H9 (cell line): ENCODE results near the gene PPARD. TPM values are rescaled to one million over a fixed set of nuclear protein-coding genes. Genes with fewer than 3 reads are reported as not detected.

Source experiments
- DNase-seq: peaks from one replicate; pipeline ENCODE4 v3.0.0-alpha.2; 2017
- H2AFZ ChIP-seq: one replicate; pipeline ENCODE4 v1.6.1; 2013; ENCODE audit warnings: mild to moderate bottlenecking, low read length, control low read depth, moderate library complexity
- H2AK5ac ChIP-seq: 2 replicates; pipeline ENCODE4 v1.6.1; 2013; ENCODE audit warnings: low read length, control low read depth, mixed read lengths; ENCODE audit not compliant: insufficient read length
- H2BK120ac ChIP-seq: one replicate; pipeline ENCODE4 v1.6.1; 2013; ENCODE audit warnings: low read depth, mild to moderate bottlenecking, low read length, control low read depth, inconsistent platforms; ENCODE audit not compliant: poor library complexity, severe bottlenecking
- H2BK12ac ChIP-seq: 2 replicates; pipeline ENCODE4 v1.6.1; 2013; ENCODE audit warnings: low read length, control low read depth, mixed read lengths, low read depth; ENCODE audit not compliant: insufficient read length
- H2BK15ac ChIP-seq: 2 replicates; pipeline ENCODE4 v1.6.1; 2013; ENCODE audit warnings: low read depth, low read length, control low read depth
- H2BK20ac ChIP-seq: one replicate; pipeline ENCODE4 v1.6.1; 2013; ENCODE audit warnings: low read depth, mild to moderate bottlenecking, low read length, control low read depth, inconsistent platforms; ENCODE audit not compliant: poor library complexity, severe bottlenecking
- H2BK5ac ChIP-seq: 2 replicates; pipeline ENCODE4 v1.6.1; 2013; ENCODE audit warnings: low read length, control low read depth, mixed read lengths; ENCODE audit not compliant: insufficient read length
- H3K14ac ChIP-seq: 2 replicates; pipeline ENCODE4 v1.6.1; 2013; ENCODE audit warnings: low read length, control low read depth; ENCODE audit not compliant: insufficient read depth
- H3K18ac ChIP-seq: 2 replicates; pipeline ENCODE4 v1.6.1; 2013; ENCODE audit warnings: low read depth, mild to moderate bottlenecking, mixed read lengths, low read length, control low read depth; ENCODE audit not compliant: insufficient read length
- H3K23ac ChIP-seq: 2 replicates; pipeline ENCODE4 v1.6.1; 2013; ENCODE audit warnings: low read length, control low read depth, mixed read lengths, low read depth; ENCODE audit not compliant: insufficient read length
- H3K23me2 ChIP-seq: 2 replicates; pipeline ENCODE4 v1.6.1; 2013; ENCODE audit warnings: low read depth, mild to moderate bottlenecking, mixed read lengths, low read length, control low read depth; ENCODE audit not compliant: insufficient read length, poor library complexity, severe bottlenecking
- H3K27ac ChIP-seq: 2 replicates; pipeline ENCODE4 v1.5.1; 2013; ENCODE audit warnings: low read length, control low read depth, mixed read lengths, low read depth; ENCODE audit not compliant: insufficient read length
- H3K27me3 ChIP-seq: 2 replicates; pipeline ENCODE4 v1.6.1; 2013; ENCODE audit warnings: low read length, control low read depth, inconsistent platforms; ENCODE audit not compliant: insufficient read depth
- H3K4ac ChIP-seq: 2 replicates; pipeline ENCODE4 v1.6.1; 2013; ENCODE audit warnings: low read depth, mild to moderate bottlenecking, control low read depth, inconsistent platforms, low read length, moderate library complexity
- H3K4me1 ChIP-seq: 2 replicates; pipeline ENCODE4 v1.6.1; 2013; ENCODE audit warnings: low read length, control low read depth, inconsistent platforms; ENCODE audit not compliant: insufficient read depth
- H3K4me2 ChIP-seq: 2 replicates; pipeline ENCODE4 v1.6.1; 2013; ENCODE audit warnings: low read length, control low read depth, mixed read lengths; ENCODE audit not compliant: insufficient read length, insufficient read depth
- H3K56ac ChIP-seq: 2 replicates; pipeline ENCODE4 v1.6.1; 2013; ENCODE audit warnings: low read depth, mild to moderate bottlenecking, mixed read lengths, low read length, control low read depth; ENCODE audit not compliant: insufficient read length
- H3K79me1 ChIP-seq: 2 replicates; pipeline ENCODE4 v1.6.1; 2013; ENCODE audit warnings: low read depth, mild to moderate bottlenecking, moderate library complexity, low read length, control low read depth, inconsistent platforms; ENCODE audit not compliant: insufficient read depth, poor library complexity, severe bottlenecking
- H3K79me2 ChIP-seq: 2 replicates; pipeline ENCODE4 v1.6.1; 2013; ENCODE audit warnings: low read length, control low read depth, inconsistent platforms; ENCODE audit not compliant: insufficient read depth
- H3K9ac ChIP-seq: 2 replicates; pipeline ENCODE4 v1.6.1; 2013; ENCODE audit warnings: low read length, control low read depth, mixed read lengths; ENCODE audit not compliant: insufficient read length; ENCODE audit errors: extremely low read depth
- H3K9me3 ChIP-seq: one replicate; pipeline ENCODE4 v1.6.1; 2013; ENCODE audit warnings: low read depth, low read length, inconsistent platforms; ENCODE audit not compliant: control insufficient read depth
- H3T11ph ChIP-seq: one replicate; pipeline ENCODE4 v1.6.1; 2013; ENCODE audit warnings: mild to moderate bottlenecking, low read length, control low read depth, inconsistent platforms
- H4K20me1 ChIP-seq: one replicate; pipeline ENCODE4 v1.6.1; 2013; ENCODE audit not compliant: control insufficient read depth, insufficient read length, insufficient read depth
- H4K5ac ChIP-seq: 2 replicates; pipeline ENCODE4 v1.6.1; 2013; ENCODE audit warnings: low read depth, mild to moderate bottlenecking, mixed read lengths, low read length, control low read depth; ENCODE audit not compliant: insufficient read length
- H4K8ac ChIP-seq: replicated peaks from 2 replicates; pipeline ENCODE4 v1.6.1; 2013; ENCODE audit warnings: low read length, control low read depth, mixed read lengths, low read depth; ENCODE audit not compliant: insufficient read length
- H4K91ac ChIP-seq: 2 replicates; pipeline ENCODE4 v1.6.1; 2013; ENCODE audit warnings: low read depth, mild to moderate bottlenecking, moderate library complexity, mixed read lengths, low read length, control low read depth; ENCODE audit not compliant: insufficient read length
- H3K27ac Mint-ChIP-seq, 3 experiments: 2 replicates in 2 of 3; 3 replicates in 1 of 3; pipeline ENCODE4 v1.8.0; 2020 to 2021; ENCODE audit warnings: mixed read lengths in 3 of 3, mild to moderate bottlenecking in 1 of 3, moderate library complexity in 1 of 3
- H3K27me3 Mint-ChIP-seq: 2 replicates; pipeline ENCODE4 v1.8.0; 2021; ENCODE audit warnings: low read depth, mild to moderate bottlenecking, moderate library complexity, mixed read lengths
- H3K36me3 Mint-ChIP-seq, 3 experiments: 2 replicates in 2 of 3; 3 replicates in 1 of 3; pipeline ENCODE4 v1.8.0; 2020 to 2021; ENCODE audit warnings: low read depth in 3 of 3, mixed read lengths in 3 of 3; ENCODE audit not compliant: insufficient read depth in 1 of 3
- H3K4me1 Mint-ChIP-seq, 2 experiments: 2 replicates each; pipeline ENCODE4 v1.8.0; 2020; ENCODE audit warnings: mixed read lengths in 2 of 2
- H3K4me3 Mint-ChIP-seq, 2 experiments: 2 replicates in 1 of 2; 3 replicates in 1 of 2; pipeline ENCODE4 v1.8.0; 2020 to 2021; ENCODE audit warnings: mild to moderate bottlenecking in 2 of 2, mixed read lengths in 2 of 2, moderate library complexity in 1 of 2
- H3K9me3 Mint-ChIP-seq, 2 experiments: 2 replicates in 1 of 2; 3 replicates in 1 of 2; pipeline ENCODE4 v1.8.0; 2020; ENCODE audit warnings: mild to moderate bottlenecking in 2 of 2, mixed read lengths in 2 of 2, moderate library complexity in 1 of 2
- CTCF ChIP-seq: fragments of 200-600 bp; sonication (generic); conservative IDR thresholded peaks from 3 replicates; pipeline ENCODE4 v1.8.0; 2021; ENCODE audit warnings: antibody characterized with exemption, mild to moderate bottlenecking
- WGBS: extraction: QIAGEN DNeasy Blood & Tissue Kit; methylation state at CpG from one replicate; pipeline ENCODE4 v1.1.7; 2013; ENCODE audit warnings: missing lambda C conversion rate, low lambda C conversion rate, mixed read lengths; ENCODE audit not compliant: insufficient read length; ENCODE audit errors: extremely low coverage; 5-methylcytosine and 5-hydroxymethylcytosine counted together
- total RNA-seq: library from RNA; stranded (reverse); gene quantifications from 2 replicates; pipeline ENCODE4 v1.2.1, GENCODE V29; 2021

PPARD gene
- total RNA-seq, 1 experiment from 2014 or later, result 11.7 TPM

- WGBS, result no CpG with 5 or more reads among the region's 6 CpGs
- TF ChIP-seq CTCF, result no peak
- Mint-ChIP-seq H3K9me3 (no peaks in the 10 kb centered on the region), H3K27me3 (no peaks in the 10 kb centered on the region), H3K27ac (no peak overlapping the region), H3K4me3 (no peak overlapping the region), H3K36me3 (peaks cover 2 to 11% (median 7%) of the 10 kb centered on the region in 3 experiments; a peak in 6 of 7 replicates), H3K4me1 (peaks cover 11 to 13% of the 10 kb centered on the region in 2 experiments)
- Histone ChIP-seq H2BK15ac (no peak overlapping the region), H3K79me2 (no peaks in the 10 kb centered on the region), H3K23ac (no peak overlapping the region), H4K91ac (no peak overlapping the region), H2AK5ac (no peak overlapping the region), H4K20me1 (no peaks in the 10 kb centered on the region), H2AFZ (no peak overlapping the region), H3K23me2 (no peaks in the 10 kb centered on the region), H3K9ac (no peak overlapping the region), H3K14ac (no peak overlapping the region), H3K79me1 (no peaks in the 10 kb centered on the region), H3K4ac (no peak overlapping the region), H2BK120ac (no peak overlapping the region), H3K4me1 (peaks cover under 1% of the 10 kb centered on the region; the same call in 1 of the 2 replicates), H3K18ac (no peak overlapping the region), H3T11ph (no peak overlapping the region), H3K27me3 (no peaks in the 10 kb centered on the region), H3K4me2 (no peak overlapping the region), H4K8ac (no peak overlapping the region), H3K56ac (no peak overlapping the region), H4K5ac (no peak overlapping the region), H3K27ac (no peak overlapping the region), H2BK12ac (no peak overlapping the region), H3K9me3 (no peaks in the 10 kb centered on the region), H2BK5ac (no peak overlapping the region), H2BK20ac (no peak overlapping the region)
- DNase-seq, result no peak
Measured at GRCh38 chr6:35413911-35414310, 71.6 kb downstream of the PPARD start.
